IMR-90 (cell line): ENCODE measurements around the gene PRKN. TPM values are rescaled to one million over a fixed set of nuclear protein-coding genes. Genes with fewer than 3 reads are reported as not detected.

Experiments used
- ATAC-seq: fragments of 200-7000 bp; cut with Tn5 transposase; 2 replicates; pipeline ENCODE4 v1.9.1; 2020; ENCODE audit warnings: low read depth, mild to moderate bottlenecking, moderate library complexity
- BruUV-seq: library from RNA; stranded (reverse); fragments of 400-500 nt; replicated peaks from 2 replicates; lab custom pipeline; 2021; lab: Mats Ljungman, UMichigan
- CTCF ChIA-PET: fragments of 300-600 bp; formaldehyde crosslinking; extraction: SDS; loops from one replicate; lab custom pipeline; 2021; ENCODE audit warnings: antibody characterized with exemption; lab: Yijun Ruan, JAX
- POLR2A ChIA-PET: fragments of 300-600 bp; sonication (Branson Sonifier 250); formaldehyde crosslinking; loops from one replicate; lab custom pipeline; 2022; ENCODE audit warnings: antibody characterized with exemption; ENCODE audit not compliant: unreplicated experiment; lab: Charles Lee
- DNase-seq: peaks from one replicate; pipeline ENCODE4 v3.0.0; 2013
- H2AFZ ChIP-seq: replicated peaks from 2 replicates; pipeline ENCODE3; 2013; ENCODE audit warnings: low read length, mild to moderate bottlenecking; ENCODE audit not compliant: poor library complexity
- H2AK5ac ChIP-seq: 2 replicates; pipeline ENCODE4 v1.6.1; 2013; ENCODE audit warnings: low read depth, low read length, inconsistent platforms
- H2AK9ac ChIP-seq: replicated peaks from 2 replicates; pipeline ENCODE3; 2013; ENCODE audit warnings: mild to moderate bottlenecking, low read depth, low read length, moderate library complexity; ENCODE audit not compliant: poor library complexity
- H2BK120ac ChIP-seq: 2 replicates; pipeline ENCODE4 v1.6.1; 2013; ENCODE audit warnings: low read depth, low read length, inconsistent platforms
- H2BK15ac ChIP-seq: 3 replicates; pipeline ENCODE4 v1.6.1; 2013; ENCODE audit warnings: low read depth, low read length, inconsistent platforms
- H2BK20ac ChIP-seq: 2 replicates; pipeline ENCODE4 v1.6.1; 2013; ENCODE audit warnings: low read depth, mild to moderate bottlenecking, inconsistent platforms, low read length, moderate library complexity
- H2BK5ac ChIP-seq: 2 replicates; pipeline ENCODE4 v1.6.1; 2013; ENCODE audit warnings: mild to moderate bottlenecking, low read depth, low read length, inconsistent platforms; ENCODE audit not compliant: poor library complexity, severe bottlenecking
- H3K14ac ChIP-seq: replicated peaks from 2 replicates; pipeline ENCODE4 v1.6.1; 2013; ENCODE audit warnings: low read depth, low read length, inconsistent platforms
- H3K18ac ChIP-seq: 2 replicates; pipeline ENCODE4 v1.6.1; 2013; ENCODE audit warnings: low read depth, low read length, control low read depth
- H3K23ac ChIP-seq: 2 replicates; pipeline ENCODE4 v1.6.1; 2013; ENCODE audit warnings: low read depth, low read length, inconsistent platforms
- H3K27ac ChIP-seq: 2 replicates; pipeline ENCODE4 v1.5.1; 2013; ENCODE audit warnings: mild to moderate bottlenecking, control low read depth, low read length; ENCODE audit not compliant: insufficient read depth
- H3K27me3 ChIP-seq: 2 replicates; pipeline ENCODE4 v1.6.1; 2013; ENCODE audit warnings: low read length; ENCODE audit not compliant: control insufficient read depth, insufficient read depth
- H3K36me3 ChIP-seq: 2 replicates; pipeline ENCODE4 v1.6.1; 2013; ENCODE audit warnings: low read length, mixed read lengths; ENCODE audit not compliant: control insufficient read depth, insufficient read depth
- H3K4ac ChIP-seq: 2 replicates; pipeline ENCODE4 v1.6.1; 2013; ENCODE audit warnings: low read depth, low read length, inconsistent platforms
- H3K4me1 ChIP-seq: 2 replicates; pipeline ENCODE4 v1.6.1; 2013; ENCODE audit warnings: low read length, mixed read lengths; ENCODE audit not compliant: control insufficient read depth, insufficient read depth
- H3K4me2 ChIP-seq: 2 replicates; pipeline ENCODE4 v1.6.1; 2013; ENCODE audit warnings: low read depth, mild to moderate bottlenecking, control low read depth, low read length, moderate library complexity
- H3K4me3 ChIP-seq: 2 replicates; pipeline ENCODE4 v1.5.1; 2013; ENCODE audit warnings: low read depth, mild to moderate bottlenecking, control low read depth, low read length, moderate library complexity; ENCODE audit not compliant: insufficient read depth
- H3K56ac ChIP-seq: 2 replicates; pipeline ENCODE4 v1.6.1; 2013; ENCODE audit warnings: low read length, inconsistent platforms; ENCODE audit not compliant: insufficient read depth; ENCODE audit errors: extremely low read depth
- H3K79me1 ChIP-seq, 2 experiments: 2 replicates each; pipeline ENCODE4 v1.6.1; 2013; ENCODE audit warnings: low read length in 2 of 2, inconsistent platforms in 1 of 2, low read depth in 1 of 2
- H3K9ac ChIP-seq: 2 replicates; pipeline ENCODE4 v1.6.1; 2013; ENCODE audit warnings: low read depth, low read length, control low read depth
- H3K9me1 ChIP-seq: 2 replicates; pipeline ENCODE4 v1.6.1; 2013; ENCODE audit warnings: low read length, inconsistent platforms; ENCODE audit not compliant: insufficient read depth
- H3K9me3 ChIP-seq: 2 replicates; pipeline ENCODE4 v1.6.1; 2013; ENCODE audit warnings: low read length; ENCODE audit not compliant: control insufficient read depth, insufficient read depth
- H4K20me1 ChIP-seq: 2 replicates; pipeline ENCODE4 v1.6.1; 2013; ENCODE audit warnings: low read length, inconsistent platforms; ENCODE audit not compliant: insufficient read depth
- H4K5ac ChIP-seq: 2 replicates; pipeline ENCODE4 v1.6.1; 2013; ENCODE audit warnings: mild to moderate bottlenecking, low read depth, low read length, control low read depth
- H4K8ac ChIP-seq, 2 experiments: 2 replicates each; pipeline ENCODE4 v1.6.1; 2013; ENCODE audit warnings: low read depth in 2 of 2, low read length in 2 of 2, control low read depth in 1 of 2, inconsistent platforms in 1 of 2
- H4K91ac ChIP-seq: 2 replicates; pipeline ENCODE4 v1.6.1; 2013; ENCODE audit warnings: low read depth, low read length, inconsistent platforms; ENCODE audit not compliant: insufficient read depth
- BHLHE40 ChIP-seq: fragments of 150-350 bp; IDR thresholded peaks from 2 replicates; pipeline ENCODE4 v1.6.1; 2016; ENCODE audit warnings: mild to moderate bottlenecking, low read depth, low read length
- CEBPB ChIP-seq: IDR thresholded peaks from 2 replicates; pipeline ENCODE4 v1.6.1; 2012; ENCODE audit warnings: low read depth, low read length, improper control_type of control experiment
- CHD1 ChIP-seq: IDR thresholded peaks from 2 replicates; pipeline ENCODE4 v1.6.1; 2012; ENCODE audit warnings: low read depth, low read length, improper control_type of control experiment
- CTCF ChIP-seq: conservative IDR thresholded peaks from 2 replicates; pipeline ENCODE4 v1.5.1; 2012; ENCODE audit warnings: mild to moderate bottlenecking, low read depth, low read length, improper control_type of control experiment
- FOS ChIP-seq: fragments of 150-350 bp; IDR thresholded peaks from 2 replicates; pipeline ENCODE4 v1.6.1; 2016; ENCODE audit warnings: low read depth, low read length
- MAFK ChIP-seq: IDR thresholded peaks from 2 replicates; pipeline ENCODE4 v1.6.1; 2012; ENCODE audit warnings: low read depth, low read length, improper control_type of control experiment
- MAZ ChIP-seq: IDR thresholded peaks from 2 replicates; pipeline ENCODE4 v1.6.1; 2012; ENCODE audit warnings: low read depth, mild to moderate bottlenecking, low read length, improper control_type of control experiment, moderate library complexity, borderline replicate concordance
- MXI1 ChIP-seq: IDR thresholded peaks from 2 replicates; pipeline ENCODE4 v1.6.1; 2012; ENCODE audit warnings: low read depth, mild to moderate bottlenecking, low read length, moderate library complexity, borderline replicate concordance
- NFE2L2 ChIP-seq: fragments of 150-350 bp; IDR thresholded peaks from 2 replicates; pipeline ENCODE4 v1.6.1; 2016; ENCODE audit warnings: low read depth, mild to moderate bottlenecking, low read length
- POLR2A ChIP-seq: IDR thresholded peaks from 2 replicates; pipeline ENCODE4 v1.6.1; 2012; ENCODE audit warnings: mild to moderate bottlenecking, low read depth, low read length
- RAD21 ChIP-seq: IDR thresholded peaks from 2 replicates; pipeline ENCODE4 v1.6.1; 2012; ENCODE audit warnings: low read length, improper control_type of control experiment
- RCOR1 ChIP-seq: IDR thresholded peaks from 2 replicates; pipeline ENCODE4 v1.6.1; 2012; ENCODE audit warnings: mild to moderate bottlenecking, low read length, improper control_type of control experiment; ENCODE audit not compliant: insufficient replicate concordance
- RFX5 ChIP-seq: IDR thresholded peaks from 2 replicates; pipeline ENCODE4 v1.8.0; 2012; ENCODE audit warnings: low read depth, mild to moderate bottlenecking, low read length, moderate library complexity
- SMC3 ChIP-seq: fragments of 150-350 bp; IDR thresholded peaks from 2 replicates; pipeline ENCODE4 v1.6.1; 2016; ENCODE audit warnings: low read depth, mild to moderate bottlenecking, antibody characterized with exemption, low read length, moderate library complexity
- USF2 ChIP-seq: fragments of 150-350 bp; IDR thresholded peaks from 2 replicates; pipeline ENCODE4 v1.6.1; 2017; ENCODE audit warnings: mild to moderate bottlenecking, antibody characterized with exemption, low read length, low read depth
- WGBS, 2 experiments: methylation state at CpG; one replicate each; pipeline versions ENCODE4 v1.1.5 to v1.1.7; 2013; ENCODE audit warnings: missing lambda C conversion rate in 2 of 2; ENCODE audit not compliant: insufficient read length in 1 of 2; ENCODE audit errors: extremely low coverage in 2 of 2; 5-methylcytosine and 5-hydroxymethylcytosine counted together
- dilution Hi-C: fragments of 300-500 bp; cut with HindIII; formaldehyde crosslinking; loops from one replicate; pipeline ENCODE4 v1.14.3; 2018; ENCODE audit warnings: low sequenced_read_pairs; ENCODE audit not compliant: unreplicated experiment
- in situ Hi-C: fragments of 300-500 bp; cut with MboI; formaldehyde crosslinking; loops from 3 replicates; pipeline ENCODE4 v1.14.3; 2019; ENCODE audit warnings: low sequenced_read_pairs, inconsistent platforms, mixed read lengths
- intact Hi-C: fragments of 100-400 bp; cut with micrococcal nuclease; formaldehyde crosslinking; loops from 2 replicates; pipeline ENCODE4 v1.10.0; 2022
- polyA plus RNA-seq, 3 experiments: library from polyadenylated mRNA; depleted of rRNA; stranded (reverse); fragments of >200 nt; gene quantifications; 2 replicates each; pipeline ENCODE4 v1.2.3, GENCODE V29; 2012; ENCODE audit warnings: low replicate concordance in 1 of 3
- total RNA-seq: library from RNA; depleted of rRNA; stranded (reverse); fragments of >200 nt; gene quantifications from 2 replicates; pipeline ENCODE4 v1.2.3, GENCODE V29; 2012
- TF ChIP-seq, protein P1 (sequence below): fragments of 150-350 bp; IDR thresholded peaks from 2 replicates; pipeline ENCODE4 v1.6.1; 2016; ENCODE audit warnings: low read depth, mild to moderate bottlenecking, low read length, moderate library complexity, borderline replicate concordance

The PRKN gene
- total and polyA plus RNA-seq, 2 of the 4 experiments (the other 2 are of a cell fraction), result 0.15 to 0.18 TPM

DNA sequence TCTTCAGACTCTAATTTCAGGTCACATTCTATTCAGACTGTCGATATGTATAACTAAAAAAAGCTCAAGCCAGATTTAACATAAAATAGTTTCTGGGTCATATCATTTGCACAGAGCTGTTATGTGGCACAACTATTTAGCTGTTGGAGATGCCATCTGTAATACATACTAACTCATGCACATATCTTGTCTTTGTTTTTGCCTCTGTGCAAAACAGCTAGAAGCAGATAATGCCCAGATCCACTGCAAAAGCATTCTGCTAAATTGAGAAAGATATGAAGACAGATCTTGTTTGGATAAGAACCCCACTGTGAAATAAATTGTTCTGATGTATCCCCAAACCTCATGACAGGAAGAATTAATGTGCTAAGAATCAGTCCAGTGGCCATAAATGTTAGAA is 930.9 kb downstream of the PRKN start:
- Histone ChIP-seq H3K4ac (no peak overlapping the region), H2BK20ac (no peak overlapping the region), H3K4me2 (no peak overlapping the region), H3K14ac (no peak overlapping the region), H4K20me1 (no peaks in the 10 kb centered on the region), H3K23ac (no peak overlapping the region), H4K8ac (no peak overlapping the region), H4K5ac (no peak overlapping the region), H2AK9ac (no peak overlapping the region), H2BK15ac (no peak overlapping the region), H3K18ac (no peak overlapping the region), H3K4me3 (no peak overlapping the region), H3K79me1 (no peaks in the 10 kb centered on the region), H3K27ac (no peak overlapping the region), H3K56ac (no peak overlapping the region), H3K9me3 (peaks cover 33% of the 10 kb centered on the region), H2BK120ac (no peak overlapping the region), H3K9me1 (no peaks in the 10 kb centered on the region), H4K91ac (no peak overlapping the region), H3K9ac (no peak overlapping the region), H3K27me3 (no peaks in the 10 kb centered on the region), H2BK5ac (no peak overlapping the region), H2AFZ (no peak overlapping the region), H3K36me3 (no peaks in the 10 kb centered on the region), H2AK5ac (no peak overlapping the region), H3K4me1 (no peaks in the 10 kb centered on the region)
- no TSS peak for BruUV-seq
- intact Hi-C loops, result no loop called here
- no CpG with 5 or more reads among the region's 1 CpG for WGBS, 2 experiments
- ChIA-PET CTCF (no interaction called here), POLR2A (no interaction called here)
- in situ Hi-C loops, result no loop called here
- no peak for DNase-seq
- ATAC-seq, result no peak
- dilution Hi-C loops, result no loop called here
- no peak for TF ChIP-seq USF2
- no peak for TF ChIP-seq NFE2L2
- TF ChIP-seq, protein P1, sequence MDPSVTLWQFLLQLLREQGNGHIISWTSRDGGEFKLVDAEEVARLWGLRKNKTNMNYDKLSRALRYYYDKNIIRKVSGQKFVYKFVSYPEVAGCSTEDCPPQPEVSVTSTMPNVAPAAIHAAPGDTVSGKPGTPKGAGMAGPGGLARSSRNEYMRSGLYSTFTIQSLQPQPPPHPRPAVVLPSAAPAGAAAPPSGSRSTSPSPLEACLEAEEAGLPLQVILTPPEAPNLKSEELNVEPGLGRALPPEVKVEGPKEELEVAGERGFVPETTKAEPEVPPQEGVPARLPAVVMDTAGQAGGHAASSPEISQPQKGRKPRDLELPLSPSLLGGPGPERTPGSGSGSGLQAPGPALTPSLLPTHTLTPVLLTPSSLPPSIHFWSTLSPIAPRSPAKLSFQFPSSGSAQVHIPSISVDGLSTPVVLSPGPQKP, result no peak
- no peak for TF ChIP-seq MAZ
- TF ChIP-seq POLR2A, result no peak
- TF ChIP-seq RFX5, result no peak
- TF ChIP-seq BHLHE40, result no peak
- TF ChIP-seq MAFK, result no peak
- TF ChIP-seq SMC3, result no peak
- TF ChIP-seq CEBPB, result no peak
- TF ChIP-seq RCOR1, result no peak
- TF ChIP-seq FOS, result no peak
- no peak for TF ChIP-seq CHD1
- no peak for TF ChIP-seq CTCF
- TF ChIP-seq MXI1, result no peak
- TF ChIP-seq RAD21, result no peak
